Measurements from ENCODE around the gene PSKH1.

DNA sequence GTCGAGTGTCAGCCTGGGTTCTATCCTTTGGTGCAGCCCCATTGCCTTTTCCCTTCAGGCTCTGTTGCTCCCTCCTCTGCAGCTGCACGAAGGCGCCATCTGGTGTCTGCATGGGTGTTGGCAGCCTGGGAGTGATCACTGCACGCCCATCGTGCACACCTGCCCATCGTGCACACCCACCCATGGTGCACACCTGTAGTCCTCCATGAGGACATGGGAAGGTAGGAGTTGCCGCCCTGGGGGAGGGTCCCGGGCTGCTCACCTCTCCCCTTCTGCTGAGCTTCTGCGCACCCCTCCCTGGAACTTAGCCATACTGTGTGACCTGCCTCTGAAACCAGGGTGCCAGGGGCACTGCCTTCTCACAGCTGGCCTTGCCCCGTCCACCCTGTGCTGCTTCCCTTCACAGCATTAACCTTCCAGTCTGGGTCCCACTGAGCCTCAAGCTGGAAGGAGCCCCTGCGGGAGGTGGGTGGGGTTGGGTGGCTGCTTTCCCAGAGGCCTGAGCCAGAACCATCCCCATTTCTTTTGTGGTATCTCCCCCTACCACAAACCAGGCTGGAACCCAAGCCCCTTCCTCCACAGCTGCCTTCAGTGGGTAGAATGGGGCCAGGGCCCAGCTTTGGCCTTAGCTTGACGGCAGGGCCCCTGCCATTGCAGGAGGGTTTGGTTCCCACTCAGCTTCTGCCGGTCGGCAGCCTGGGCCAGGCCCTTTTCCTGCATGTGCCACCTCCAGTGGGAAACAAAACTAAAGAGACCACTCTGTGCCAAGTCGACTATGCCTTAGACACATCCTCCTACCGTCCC, 35.7 kb downstream of the PSKH1 start:
- TF ChIP-seq, protein P1, sequence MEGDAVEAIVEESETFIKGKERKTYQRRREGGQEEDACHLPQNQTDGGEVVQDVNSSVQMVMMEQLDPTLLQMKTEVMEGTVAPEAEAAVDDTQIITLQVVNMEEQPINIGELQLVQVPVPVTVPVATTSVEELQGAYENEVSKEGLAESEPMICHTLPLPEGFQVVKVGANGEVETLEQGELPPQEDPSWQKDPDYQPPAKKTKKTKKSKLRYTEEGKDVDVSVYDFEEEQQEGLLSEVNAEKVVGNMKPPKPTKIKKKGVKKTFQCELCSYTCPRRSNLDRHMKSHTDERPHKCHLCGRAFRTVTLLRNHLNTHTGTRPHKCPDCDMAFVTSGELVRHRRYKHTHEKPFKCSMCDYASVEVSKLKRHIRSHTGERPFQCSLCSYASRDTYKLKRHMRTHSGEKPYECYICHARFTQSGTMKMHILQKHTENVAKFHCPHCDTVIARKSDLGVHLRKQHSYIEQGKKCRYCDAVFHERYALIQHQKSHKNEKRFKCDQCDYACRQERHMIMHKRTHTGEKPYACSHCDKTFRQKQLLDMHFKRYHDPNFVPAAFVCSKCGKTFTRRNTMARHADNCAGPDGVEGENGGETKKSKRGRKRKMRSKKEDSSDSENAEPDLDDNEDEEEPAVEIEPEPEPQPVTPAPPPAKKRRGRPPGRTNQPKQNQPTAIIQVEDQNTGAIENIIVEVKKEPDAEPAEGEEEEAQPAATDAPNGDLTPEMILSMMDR (conservative IDR thresholded peaks at IDR 0.05; ENCODE audit: low read length), result peak; percentile 85
- no peak for TF ChIP-seq EZH2phosphoT487 (IDR thresholded peaks at IDR 0.05; ENCODE audit: borderline replicate concordance)

Data from Loucy (cell line).